ENCODE data around the gene PSEN1. TPM values are rescaled to one million over a fixed set of nuclear protein-coding genes. Genes with fewer than 3 reads are reported as not detected.

PSEN1 gene
- total RNA-seq, 1 experiment from 2014 or later, result 49.9 TPM

- TF ChIP-seq CTCF (conservative IDR thresholded peaks at IDR 0.05), result no peak
- WGBS (ENCODE audit: extremely low coverage, insufficient read length, low lambda C conversion rate), result no CpG with 5 or more reads among the region's 30 CpGs
- H3K4me2 ChIP-seq (ENCODE audit: insufficient read depth, insufficient read length, low read length), result no peak overlapping the region
- DNase-seq, result no peak
- H3K23me2 ChIP-seq (ENCODE audit: insufficient read length, low read depth, low read length, poor library complexity, severe bottlenecking), result no peaks in the 10 kb centered on the region
- no peak overlapping the region for H2BK12ac ChIP-seq (ENCODE audit: insufficient read length, low read depth, low read length)
- H3K27me3 ChIP-seq (ENCODE audit: insufficient read depth, low read length), result no peaks in the 10 kb centered on the region
- no peaks in the 10 kb centered on the region for H3K79me1 ChIP-seq (ENCODE audit: insufficient read depth, low read depth, low read length, poor library complexity, severe bottlenecking)
- no peak overlapping the region; a peak in 1 of 7 replicates for H3K27ac Mint-ChIP-seq
- H3K18ac ChIP-seq (ENCODE audit: insufficient read length, low read depth, low read length), result no peak overlapping the region
- H2BK20ac ChIP-seq (ENCODE audit: low read depth, low read length, poor library complexity, severe bottlenecking), result no peak overlapping the region
- no peak overlapping the region for H3K4me3 Mint-ChIP-seq
- no peak overlapping the region for H2BK15ac ChIP-seq (ENCODE audit: low read depth, low read length)
- no peak overlapping the region for H3K27ac ChIP-seq (ENCODE audit: insufficient read length, low read depth, low read length)
- H3K27me3 Mint-ChIP-seq (ENCODE audit: low read depth), result no peaks in the 10 kb centered on the region; the same call in 1 of the 2 replicates
- no peaks in the 10 kb centered on the region for H3K4me1 ChIP-seq (ENCODE audit: insufficient read depth, low read length)
- no peak overlapping the region for H4K91ac ChIP-seq (ENCODE audit: insufficient read length, low read depth, low read length)
- no peak overlapping the region for H4K8ac ChIP-seq (replicated peaks; ENCODE audit: insufficient read length, low read depth, low read length)
- H2AFZ ChIP-seq (ENCODE audit: low read length), result no peak overlapping the region
- H3K14ac ChIP-seq (ENCODE audit: insufficient read depth, low read length), result no peak overlapping the region; the same call in 1 of the 2 replicates
- H3K56ac ChIP-seq (ENCODE audit: insufficient read length, low read depth, low read length), result no peak overlapping the region
- no peaks in the 10 kb centered on the region for H4K20me1 ChIP-seq (ENCODE audit: control insufficient read depth, insufficient read depth, insufficient read length)
- peaks cover under 1 to 3% (median 2%) of the 10 kb centered on the region in 3 experiments; a peak in 2 of 7 replicates for H3K36me3 Mint-ChIP-seq (ENCODE audit: insufficient read depth in 1 of 3, low read depth in 3 of 3)
- no peaks in the 10 kb centered on the region; a peak in 1 of 5 replicates for H3K9me3 Mint-ChIP-seq
- H3K9ac ChIP-seq (ENCODE audit: extremely low read depth, insufficient read length, low read length), result no peak overlapping the region
- no peak overlapping the region for H3T11ph ChIP-seq (ENCODE audit: low read length)
- no peak overlapping the region for H2AK5ac ChIP-seq (ENCODE audit: insufficient read length, low read length)
- H4K5ac ChIP-seq (ENCODE audit: insufficient read length, low read depth, low read length), result no peak overlapping the region
- H3K79me2 ChIP-seq (ENCODE audit: insufficient read depth, low read length), result no peaks in the 10 kb centered on the region
- no peak overlapping the region for H2BK5ac ChIP-seq (ENCODE audit: insufficient read length, low read length)
- H3K4me1 Mint-ChIP-seq, result 0 out of 4 replicates have a peak, but pooled peaks cover 0 to 4% of the 10 kb centered on the region in 2 experiments
- no peaks in the 10 kb centered on the region for H3K9me3 ChIP-seq (ENCODE audit: control insufficient read depth, low read depth, low read length)
- no peak overlapping the region for H3K4ac ChIP-seq (ENCODE audit: low read depth, low read length)
- H3K23ac ChIP-seq (ENCODE audit: insufficient read length, low read depth, low read length), result no peak overlapping the region
- H2BK120ac ChIP-seq (ENCODE audit: low read depth, low read length, poor library complexity, severe bottlenecking), result no peak overlapping the region
Measured at GRCh38 chr14:73251516-73252215, 115.4 kb downstream of the PSEN1 start.
